ENCODE measurements around the gene CADM2.

GRCh38 chr3:84965141-84965540, 6.4 kb downstream of the CADM2 start:
- peak; percentile 43 for TF ChIP-seq CTCF (IDR thresholded peaks at IDR 0.05)
- no peak for TF ChIP-seq ZFX (IDR thresholded peaks at IDR 0.05; ENCODE audit: borderline replicate concordance)
